ENCODE measurements around the gene WDR73. TPM values are rescaled to one million over a fixed set of nuclear protein-coding genes. Genes with fewer than 3 reads are reported as not detected.

Gene WDR73
- polyA plus RNA-seq, 1 donor (not counting 4 experiments of a cell fraction or from before 2014, with no cell fraction given): 23.6 TPM

- Histone ChIP-seq H3K9ac (ENCODE audit: control insufficient read depth, extremely low read depth, insufficient read depth, low read length) (no peak overlapping the region), H3K27ac (ENCODE audit: control insufficient read depth, insufficient read depth, low read length) (no peak overlapping the region)
- no peak for FAIRE-seq
Measured at GRCh38 chr15:84598250-84598649, 55.8 kb downstream of the WDR73 start.

GRCh38 chr15:84597296-84597695 is 56.8 kb downstream of the WDR73 start:
- H3K4me2 ChIP-seq (ENCODE audit: control insufficient read depth, extremely low read depth, insufficient read depth, low read depth, low read length): no peak overlapping the region
- dilution Hi-C loops (cut with MboI; ENCODE audit: extremely low pct_ligation_motif_present, low sequenced_read_pairs): no loop called here
- H4K20me1 ChIP-seq (ENCODE audit: control insufficient read depth, extremely low read depth, insufficient read depth, low read length): no peaks in the 10 kb centered on the region
- H3K9me1 ChIP-seq (ENCODE audit: control insufficient read depth, extremely low read depth, insufficient read depth, low read length): no peaks in the 10 kb centered on the region
- no peaks in the 10 kb centered on the region for H3K4me1 ChIP-seq (ENCODE audit: control insufficient read depth, extremely low read depth, insufficient read depth, low read length)
- no peaks in the 10 kb centered on the region for H3K9me3 ChIP-seq (ENCODE audit: control insufficient read depth, low read depth, low read length)
- H3K27ac ChIP-seq (ENCODE audit: control insufficient read depth, insufficient read depth, low read length): no peak overlapping the region
- no peak overlapping the region for H2AFZ ChIP-seq (ENCODE audit: control insufficient read depth, low read length)
- TF ChIP-seq EZH2 (IDR thresholded peaks at IDR 0.05; ENCODE audit: low read length) (no peak), CTCF (optimal IDR thresholded peaks at IDR 0.05 in 1 of 3, IDR thresholded peaks at IDR 0.05 in 1 of 3, conservative IDR thresholded peaks at IDR 0.05 in 1 of 3; ENCODE audit: extremely low read depth in 1 of 3, insufficient read depth in 2 of 3, low read length in 3 of 3) (no peak)
- no peaks in the 10 kb centered on the region for H3K79me2 ChIP-seq (ENCODE audit: control insufficient read depth, insufficient read depth, low read length)
- H3K27me3 ChIP-seq (ENCODE audit: control insufficient read depth, extremely low read depth, insufficient read depth, low read length): no peaks in the 10 kb centered on the region
- no peak for FAIRE-seq
- no peaks in the 10 kb centered on the region for H3K36me3 ChIP-seq (ENCODE audit: control insufficient read depth in 2 of 2, extremely low read depth in 1 of 2, insufficient read depth in 2 of 2, low read length in 2 of 2)
- H3K9ac ChIP-seq (ENCODE audit: control insufficient read depth, extremely low read depth, insufficient read depth, low read length): no peak overlapping the region
- H3K4me3 ChIP-seq (ENCODE audit: control insufficient read depth in 2 of 3, extremely low read depth in 1 of 3, insufficient read depth in 2 of 3, low read depth in 1 of 3, low read length in 3 of 3): no peak overlapping the region
- DNase-seq (ENCODE audit: low read depth, low spot score): no peak

More at GRCh38 chr15:84598250-84598649, 55.8 kb downstream of the WDR73 start:
- no peaks in the 10 kb centered on the region for H3K27me3 ChIP-seq (ENCODE audit: control insufficient read depth, extremely low read depth, insufficient read depth, low read length)
- H3K4me3 ChIP-seq (ENCODE audit: control insufficient read depth in 2 of 3, extremely low read depth in 1 of 3, insufficient read depth in 2 of 3, low read depth in 1 of 3, low read length in 3 of 3): no peak overlapping the region
- no peaks in the 10 kb centered on the region for H3K36me3 ChIP-seq (ENCODE audit: control insufficient read depth in 2 of 2, extremely low read depth in 1 of 2, insufficient read depth in 2 of 2, low read length in 2 of 2)
- no peak for DNase-seq (ENCODE audit: low read depth, low spot score)
- H3K9me3 ChIP-seq (ENCODE audit: control insufficient read depth, low read depth, low read length): no peaks in the 10 kb centered on the region
- dilution Hi-C loops (cut with MboI; ENCODE audit: extremely low pct_ligation_motif_present, low sequenced_read_pairs): no loop called here
- no peak overlapping the region for H3K4me2 ChIP-seq (ENCODE audit: control insufficient read depth, extremely low read depth, insufficient read depth, low read depth, low read length)
- H3K79me2 ChIP-seq (ENCODE audit: control insufficient read depth, insufficient read depth, low read length): no peaks in the 10 kb centered on the region
- no peak for TF ChIP-seq EZH2 (IDR thresholded peaks at IDR 0.05; ENCODE audit: low read length)
- TF ChIP-seq CTCF (optimal IDR thresholded peaks at IDR 0.05 in 1 of 3, IDR thresholded peaks at IDR 0.05 in 1 of 3, conservative IDR thresholded peaks at IDR 0.05 in 1 of 3; ENCODE audit: extremely low read depth in 1 of 3, insufficient read depth in 2 of 3, low read length in 3 of 3): no peak
- no peaks in the 10 kb centered on the region for H3K4me1 ChIP-seq (ENCODE audit: control insufficient read depth, extremely low read depth, insufficient read depth, low read length)
- no peak overlapping the region for H2AFZ ChIP-seq (ENCODE audit: control insufficient read depth, low read length)
- H3K9me1 ChIP-seq (ENCODE audit: control insufficient read depth, extremely low read depth, insufficient read depth, low read length): no peaks in the 10 kb centered on the region
- H4K20me1 ChIP-seq (ENCODE audit: control insufficient read depth, extremely low read depth, insufficient read depth, low read length): no peaks in the 10 kb centered on the region
